RWPE2 (cell line): Measurements from ENCODE around the gene MSI2.

Experiments used
- ATAC-seq: fragments of 200-7000 bp; cut with Tn5 transposase; 3 replicates; pipeline ENCODE4 v1.9.1; 2021; ENCODE audit warnings: low read depth
- DNase-seq: peaks from one replicate; pipeline ENCODE4 v3.0.0-alpha.2; 2020; ENCODE audit warnings: low spot score
- H3K27ac ChIP-seq: fragments of 450-650 bp; 2 replicates; pipeline ENCODE4 v1.5.1; 2017; ENCODE audit warnings: mild to moderate bottlenecking; ENCODE audit not compliant: poor library complexity, severe bottlenecking
- H3K27me3 ChIP-seq: fragments of 250-450 bp; sonication (Bioruptor Pico); 2 replicates; pipeline ENCODE4 v1.5.1; 2021; ENCODE audit warnings: mild to moderate bottlenecking, moderate library complexity; ENCODE audit not compliant: insufficient read depth, poor library complexity, severe bottlenecking
- H3K36me3 ChIP-seq: fragments of 250-450 bp; sonication (Bioruptor Pico); 2 replicates; pipeline ENCODE4 v1.5.1; 2020; ENCODE audit warnings: low read depth, mild to moderate bottlenecking, moderate library complexity
- H3K4me1 ChIP-seq: fragments of 250-450 bp; sonication (Bioruptor Pico); 2 replicates; pipeline ENCODE4 v1.5.1; 2021; ENCODE audit warnings: mild to moderate bottlenecking, moderate library complexity; ENCODE audit not compliant: insufficient read depth, poor library complexity, severe bottlenecking
- H3K4me3 ChIP-seq: fragments of 250-450 bp; sonication (Bioruptor Pico); 2 replicates; pipeline ENCODE4 v1.5.1; 2021; ENCODE audit warnings: mild to moderate bottlenecking, moderate library complexity; ENCODE audit not compliant: severe bottlenecking
- H3K9me3 ChIP-seq: fragments of 250-450 bp; sonication (Bioruptor Pico); 2 replicates; pipeline ENCODE4 v1.5.1; 2021; ENCODE audit warnings: mild to moderate bottlenecking, moderate library complexity; ENCODE audit not compliant: severe bottlenecking
- TF ChIP-seq, protein P1 (sequence below): fragments of 450-650 bp; IDR thresholded peaks from one replicate; pipeline ENCODE4 v1.5.1; 2017; ENCODE audit warnings: mild to moderate bottlenecking, moderate library complexity; ENCODE audit not compliant: poor library complexity, severe bottlenecking

MSI2 gene

DNA sequence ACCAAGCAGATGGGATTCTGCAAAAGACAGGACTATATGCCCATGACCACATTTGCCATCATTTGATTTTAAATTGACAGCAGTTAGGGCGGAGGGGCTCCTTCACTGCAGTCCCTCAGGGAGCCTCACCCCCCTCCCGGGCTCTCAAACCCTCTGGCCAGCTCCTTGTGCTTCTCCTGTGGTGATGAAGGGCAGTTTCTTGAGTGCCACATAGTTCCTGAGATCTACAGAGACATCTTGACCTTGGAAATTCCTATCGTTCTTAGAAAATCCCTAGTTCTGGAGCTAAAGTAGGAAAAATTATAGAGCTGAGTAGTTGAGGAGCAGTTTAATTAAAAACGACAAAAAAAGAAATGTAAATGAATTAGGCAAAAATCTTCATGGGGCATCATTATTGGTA is 257.2 kb downstream of the MSI2 start:
- Histone ChIP-seq H3K36me3 (no peaks in the 10 kb centered on the region), H3K4me1 (peaks cover 2% of the 10 kb centered on the region), H3K4me3 (no peak overlapping the region), H3K27ac (no peak overlapping the region), H3K27me3 (no peaks in the 10 kb centered on the region), H3K9me3 (no peaks in the 10 kb centered on the region)
- ATAC-seq (no peak), DNase-seq (no peak)
- TF ChIP-seq, protein P1, sequence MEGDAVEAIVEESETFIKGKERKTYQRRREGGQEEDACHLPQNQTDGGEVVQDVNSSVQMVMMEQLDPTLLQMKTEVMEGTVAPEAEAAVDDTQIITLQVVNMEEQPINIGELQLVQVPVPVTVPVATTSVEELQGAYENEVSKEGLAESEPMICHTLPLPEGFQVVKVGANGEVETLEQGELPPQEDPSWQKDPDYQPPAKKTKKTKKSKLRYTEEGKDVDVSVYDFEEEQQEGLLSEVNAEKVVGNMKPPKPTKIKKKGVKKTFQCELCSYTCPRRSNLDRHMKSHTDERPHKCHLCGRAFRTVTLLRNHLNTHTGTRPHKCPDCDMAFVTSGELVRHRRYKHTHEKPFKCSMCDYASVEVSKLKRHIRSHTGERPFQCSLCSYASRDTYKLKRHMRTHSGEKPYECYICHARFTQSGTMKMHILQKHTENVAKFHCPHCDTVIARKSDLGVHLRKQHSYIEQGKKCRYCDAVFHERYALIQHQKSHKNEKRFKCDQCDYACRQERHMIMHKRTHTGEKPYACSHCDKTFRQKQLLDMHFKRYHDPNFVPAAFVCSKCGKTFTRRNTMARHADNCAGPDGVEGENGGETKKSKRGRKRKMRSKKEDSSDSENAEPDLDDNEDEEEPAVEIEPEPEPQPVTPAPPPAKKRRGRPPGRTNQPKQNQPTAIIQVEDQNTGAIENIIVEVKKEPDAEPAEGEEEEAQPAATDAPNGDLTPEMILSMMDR = no peak

DNA sequence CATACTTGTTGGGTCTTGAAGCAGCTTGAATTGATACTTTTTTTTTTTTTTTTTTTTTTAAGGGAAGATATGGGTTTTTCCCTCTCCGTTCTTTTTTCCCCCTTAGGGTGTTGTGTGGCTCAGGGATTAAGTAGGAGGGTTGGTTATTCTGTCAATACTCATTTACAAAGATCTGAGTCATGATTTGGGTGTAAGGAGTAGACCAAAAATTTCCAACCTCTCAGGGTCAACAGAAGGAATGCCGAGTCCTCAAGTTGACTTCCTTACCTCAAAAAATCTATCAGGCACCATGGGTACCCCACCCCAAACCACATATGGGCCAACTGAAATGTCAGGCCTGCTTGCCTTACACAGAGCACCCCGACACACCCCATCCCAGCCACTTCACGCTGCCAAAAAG is 258.3 kb downstream of the MSI2 start:
- Histone ChIP-seq H3K36me3 (no peaks in the 10 kb centered on the region), H3K27me3 (no peaks in the 10 kb centered on the region), H3K4me1 (peaks cover 8% of the 10 kb centered on the region), H3K9me3 (no peaks in the 10 kb centered on the region), H3K4me3 (no peak overlapping the region), H3K27ac (no peak overlapping the region)
- ATAC-seq (no peak), DNase-seq (no peak)
- TF ChIP-seq, protein P1 = no peak

DNA sequence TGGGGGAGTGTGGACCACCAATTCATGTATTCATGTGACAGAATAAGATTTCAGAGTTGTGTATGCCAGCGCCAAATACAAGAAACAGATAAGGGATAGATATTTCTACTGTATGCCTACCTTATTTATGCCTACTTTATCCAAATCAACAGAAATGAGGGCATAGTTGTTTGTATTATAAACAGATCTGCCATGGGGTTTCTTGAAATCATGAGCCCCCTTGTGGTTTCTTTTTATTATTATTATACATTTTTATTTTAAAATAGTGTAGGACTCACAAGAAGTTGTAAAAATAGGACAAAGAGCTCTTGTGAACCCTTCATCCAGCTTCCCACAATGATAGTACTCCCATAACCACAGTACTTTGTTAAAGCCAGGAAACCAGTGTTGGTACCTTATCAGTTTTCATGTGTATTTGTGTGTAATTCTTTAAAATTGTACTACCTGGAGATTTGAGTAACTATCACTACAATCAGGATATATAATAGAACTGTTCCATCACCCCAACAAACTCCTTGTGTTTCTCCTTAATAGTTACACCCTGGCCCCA is 259.4 kb downstream of the MSI2 start:
- TF ChIP-seq, protein P1 = peak; percentile 14
- Histone ChIP-seq H3K27me3 (no peaks in the 10 kb centered on the region), H3K27ac (no peak overlapping the region), H3K4me3 (no peak overlapping the region), H3K9me3 (peaks cover 2% of the 10 kb centered on the region), H3K36me3 (no peaks in the 10 kb centered on the region), H3K4me1 (peaks cover 8% of the 10 kb centered on the region)
- ATAC-seq (no peak), DNase-seq (no peak)

DNA sequence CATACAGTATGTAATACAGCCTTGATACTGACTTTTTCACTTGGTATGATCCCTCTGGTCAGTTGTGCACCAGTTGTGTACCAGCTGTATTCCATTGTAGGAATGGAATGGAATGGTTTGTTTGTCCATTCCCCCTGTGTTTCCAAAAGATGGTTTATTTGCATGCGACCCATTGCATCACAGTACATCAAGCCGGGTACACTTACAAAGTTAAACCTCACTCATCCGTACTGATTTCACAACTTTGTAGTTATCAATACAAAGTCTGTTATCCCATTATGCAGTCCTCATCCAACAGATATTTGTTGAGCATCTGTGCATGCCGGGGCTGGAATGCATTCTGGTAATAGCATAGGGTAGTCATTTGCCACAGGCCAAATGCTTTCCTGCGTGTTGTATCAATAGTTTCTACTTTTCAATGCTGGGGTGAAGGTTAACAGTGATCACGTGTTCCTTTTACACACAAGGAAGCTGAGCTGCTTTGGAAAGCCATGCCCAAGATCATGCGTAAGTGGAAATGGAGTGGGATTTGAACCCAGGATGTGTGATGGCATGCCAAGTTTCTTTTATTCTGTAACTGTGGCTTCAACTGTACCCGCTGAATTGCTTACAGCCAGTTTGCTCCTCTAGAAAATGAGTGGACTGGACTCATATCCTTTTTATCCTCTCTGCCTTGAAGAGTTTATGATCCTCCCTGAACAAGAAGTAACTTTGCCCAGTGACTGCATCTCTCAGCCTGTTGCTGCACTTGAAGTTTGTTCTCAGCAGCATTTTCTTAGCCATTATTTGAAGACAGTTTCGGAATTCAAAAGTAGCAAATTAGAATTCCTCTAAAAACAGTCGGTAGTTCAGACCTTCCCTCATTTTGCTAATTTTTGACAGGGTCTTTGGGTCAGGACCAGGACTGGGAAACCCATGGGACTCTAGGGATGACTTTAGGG is 260.2 kb downstream of the MSI2 start:
- TF ChIP-seq, protein P1 = no peak
- H3K4me1 ChIP-seq = peaks cover 8% of the 10 kb centered on the region
- no peaks in the 10 kb centered on the region for H3K27me3 ChIP-seq
- H3K9me3 ChIP-seq = peaks cover 2% of the 10 kb centered on the region
- H3K4me3 ChIP-seq = no peak overlapping the region
- ATAC-seq (no peak), DNase-seq (no peak)
- no peak overlapping the region for H3K27ac ChIP-seq
- H3K36me3 ChIP-seq = no peaks in the 10 kb centered on the region

DNA sequence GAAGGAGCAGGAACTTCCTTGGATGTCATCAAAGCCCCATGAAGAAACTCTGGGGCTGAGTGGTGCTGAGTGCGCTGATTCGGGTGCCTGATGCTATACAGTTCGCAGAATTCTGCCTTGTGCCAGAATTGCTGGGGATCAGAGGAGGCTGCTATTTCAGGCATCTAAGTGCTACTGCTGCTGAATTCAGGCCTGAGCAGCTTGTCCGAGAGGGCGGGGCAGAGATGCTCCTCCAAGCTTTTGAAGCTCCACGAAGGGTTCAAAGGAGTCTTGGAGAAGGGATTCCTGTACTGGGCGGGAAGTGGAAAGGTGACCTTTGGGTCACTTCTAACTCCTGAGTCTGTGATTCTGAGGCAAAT is 260.9 kb downstream of the MSI2 start:
- ATAC-seq (no peak), DNase-seq (no peak)
- TF ChIP-seq, protein P1 = no peak
- peaks cover 8% of the 10 kb centered on the region for H3K4me1 ChIP-seq
- H3K4me3 ChIP-seq = no peak overlapping the region
- no peaks in the 10 kb centered on the region for H3K27me3 ChIP-seq
- no peaks in the 10 kb centered on the region for H3K36me3 ChIP-seq
- H3K9me3 ChIP-seq = peaks cover 2% of the 10 kb centered on the region
- no peak overlapping the region for H3K27ac ChIP-seq
